Astrocyte (in vitro differentiated cells and primary cell): Measurements from ENCODE around the gene EPHB1.

Experiments used
- CTCF ChIP-seq: IDR thresholded peaks from 2 replicates; pipeline ENCODE4 v1.5.1; 2011; ENCODE audit warnings: low read depth, mild to moderate bottlenecking, inconsistent platforms, low read length, moderate library complexity; ENCODE audit not compliant: insufficient read depth
- EZH2 ChIP-seq: IDR thresholded peaks from 2 replicates; pipeline ENCODE4 v1.6.1; 2012; ENCODE audit warnings: mild to moderate bottlenecking, low read length, inconsistent platforms; ENCODE audit not compliant: insufficient read depth

- TF ChIP-seq CTCF (no peak), EZH2 (no peak)
These were observed 434.0 kb downstream of the EPHB1 start for GRCh38 chr3:135229018-135229495.
